K562 (cell line): ENCODE measurements around the gene GSK3B. TPM values are rescaled to one million over a fixed set of nuclear protein-coding genes. Genes with fewer than 3 reads are reported as not detected.

ENCODE experiments used
- ASH1L ChIP-seq: fragments of 450-650 bp; IDR thresholded peaks from 2 replicates; pipeline ENCODE4 v1.6.1; 2018; ENCODE audit warnings: borderline replicate concordance, mild to moderate bottlenecking, low read depth; ENCODE audit not compliant: partially characterized antibody
- BRF1 ChIP-seq: IDR thresholded peaks from 3 replicates; pipeline ENCODE4 v1.6.1; 2011; ENCODE audit warnings: borderline replicate concordance, mild to moderate bottlenecking; ENCODE audit not compliant: insufficient read length; ENCODE audit errors: extremely low read depth
- DLX4 ChIP-seq: fragments of 250-450 bp; sonication (Bioruptor Pico); IDR thresholded peaks from 2 replicates; pipeline ENCODE4 v1.6.1; 2021; ENCODE audit warnings: mild to moderate bottlenecking
- EHMT2 ChIP-seq: fragments of 450-650 bp; IDR thresholded peaks from 2 replicates; pipeline ENCODE4 v1.6.1; 2018; ENCODE audit warnings: antibody characterized with exemption
- ESRRB ChIP-seq: fragments of 250-450 bp; sonication (Bioruptor Pico); IDR thresholded peaks from 2 replicates; pipeline ENCODE4 v1.5.0; 2020; ENCODE audit warnings: mild to moderate bottlenecking, moderate library complexity, borderline replicate concordance
- HDAC1 ChIP-seq, 2 experiments: fragments of 450-650 bp; IDR thresholded peaks; 2 replicates each; pipeline ENCODE4 v1.6.1; 2016 to 2017; ENCODE audit warnings: inconsistent platforms in 1 of 2, mild to moderate bottlenecking in 1 of 2, moderate library complexity in 1 of 2
- HSF4 ChIP-seq: fragments of 250-450 bp; sonication (Bioruptor Pico); IDR thresholded peaks from 2 replicates; pipeline ENCODE4 v2.1.2; 2022; ENCODE audit warnings: mild to moderate bottlenecking, moderate library complexity, borderline replicate concordance
- KDM5B ChIP-seq: fragments of 200-600 bp; sonication (generic); IDR thresholded peaks from 2 replicates; pipeline ENCODE4 v1.6.1; 2012; ENCODE audit warnings: low read depth, mild to moderate bottlenecking, moderate library complexity, low read length, control low read depth, inconsistent platforms; ENCODE audit not compliant: insufficient replicate concordance
- NFXL1 ChIP-seq: fragments of 450-650 bp; formaldehyde crosslinking; IDR thresholded peaks from 2 replicates; pipeline ENCODE4 v1.4.0; 2021; ENCODE audit warnings: mild to moderate bottlenecking
- PTRF ChIP-seq: fragments of 450-650 bp; IDR thresholded peaks from 2 replicates; pipeline ENCODE4 v1.6.1; 2016; ENCODE audit warnings: mild to moderate bottlenecking, missing genetic modification characterization, missing compliant biosample characterization
- SAFB ChIP-seq: fragments of 200-400 bp; formaldehyde crosslinking; IDR thresholded peaks from 2 replicates; pipeline ENCODE4 v1.6.1; 2017; ENCODE audit warnings: low read depth, low read length, borderline replicate concordance
- ZFPM2 ChIP-seq: fragments of 250-450 bp; sonication (Bioruptor Pico); IDR thresholded peaks from 2 replicates; pipeline ENCODE4 v1.5.1; 2022; ENCODE audit warnings: mild to moderate bottlenecking
- ZNF146 ChIP-seq: IDR thresholded peaks from one replicate; pipeline ENCODE4 v1.6.1; 2018; ENCODE audit warnings: missing compliant biosample characterization; ENCODE audit not compliant: unreplicated experiment
- ZNF174 ChIP-seq: fragments of 250-450 bp; sonication (Bioruptor Pico); IDR thresholded peaks from 2 replicates; pipeline ENCODE4 v1.4.0; 2020; ENCODE audit warnings: mild to moderate bottlenecking
- ZNF354B ChIP-seq: fragments of 250-450 bp; sonication (Bioruptor Pico); IDR thresholded peaks from 2 replicates; pipeline ENCODE4 v1.4.0; 2020
- ZNF76 ChIP-seq: fragments of 250-450 bp; sonication (Bioruptor Pico); IDR thresholded peaks from 2 replicates; pipeline ENCODE4 v1.4.0; 2020; ENCODE audit warnings: mild to moderate bottlenecking, moderate library complexity, borderline replicate concordance
- polyA plus RNA-seq, 8 experiments: library from polyadenylated mRNA; depleted of rRNA in 4 of 8; stranded (reverse) in 5 of 8; unstranded in 3 of 8; fragments of >200 nt; fragmentation: Nextera tagmentation in 2 of 8; fragmentation: Illumina TruSeq in 1 of 8; extraction: Ambion mirVana in 2 of 8; extraction: Trizol in 1 of 8; gene quantifications; 2 replicates each; pipeline versions ENCODE4 v1.2.1 to v1.2.3, GENCODE V29; 2011 to 2014; ENCODE audit warnings: inconsistent platforms in 1 of 8, missing spikeins in 1 of 8
- total RNA-seq, 7 experiments: library from RNA; depleted of rRNA in 6 of 7; stranded (reverse); fragments of >200 nt in 6 of 7; fragmentation: Illumina TruSeq in 2 of 7; extraction: Trizol in 2 of 7; gene quantifications; 2 replicates each; pipeline versions ENCODE4 v1.2.1 to v1.2.3, GENCODE V29; 2011 to 2021; ENCODE audit warnings: low replicate concordance in 1 of 7
- TF ChIP-seq, protein P1 (sequence below): IDR thresholded peaks from 2 replicates; pipeline ENCODE4 v1.6.1; 2011; ENCODE audit warnings: borderline replicate concordance, low read depth, mild to moderate bottlenecking, moderate library complexity, low read length; ENCODE audit not compliant: insufficient read depth, poor library complexity, severe bottlenecking
- TF ChIP-seq, protein P2 (sequence below), 2 experiments: fragments of 250-450 bp in 1 of 2; fragments of 450-650 bp in 1 of 2; sonication (Bioruptor Pico) in 1 of 2; IDR thresholded peaks; 2 replicates each; pipeline versions ENCODE4 v1.6.1 to v1.8.0; 2016 to 2021; ENCODE audit warnings: mild to moderate bottlenecking in 2 of 2, moderate library complexity in 2 of 2, missing compliant biosample characterization in 1 of 2, missing genetic modification characterization in 1 of 2
- TF ChIP-seq, protein P3 (sequence below), 2 experiments: fragments of 450-650 bp in 1 of 2; IDR thresholded peaks; 2 replicates each; pipeline ENCODE4 v1.6.1; 2011 to 2017; ENCODE audit warnings: low read depth in 2 of 2, antibody characterized with exemption in 1 of 2, borderline replicate concordance in 1 of 2, low read length in 1 of 2, mild to moderate bottlenecking in 1 of 2, mixed read lengths in 1 of 2; ENCODE audit not compliant: control insufficient read depth in 1 of 2

Gene GSK3B
- total and polyA plus RNA-seq, 9 of the 15 experiments (the other 6 are each of a cell fraction or from before 2014, with no cell fraction given): 4.7 to 25.0 (median 18.7) TPM

DNA sequence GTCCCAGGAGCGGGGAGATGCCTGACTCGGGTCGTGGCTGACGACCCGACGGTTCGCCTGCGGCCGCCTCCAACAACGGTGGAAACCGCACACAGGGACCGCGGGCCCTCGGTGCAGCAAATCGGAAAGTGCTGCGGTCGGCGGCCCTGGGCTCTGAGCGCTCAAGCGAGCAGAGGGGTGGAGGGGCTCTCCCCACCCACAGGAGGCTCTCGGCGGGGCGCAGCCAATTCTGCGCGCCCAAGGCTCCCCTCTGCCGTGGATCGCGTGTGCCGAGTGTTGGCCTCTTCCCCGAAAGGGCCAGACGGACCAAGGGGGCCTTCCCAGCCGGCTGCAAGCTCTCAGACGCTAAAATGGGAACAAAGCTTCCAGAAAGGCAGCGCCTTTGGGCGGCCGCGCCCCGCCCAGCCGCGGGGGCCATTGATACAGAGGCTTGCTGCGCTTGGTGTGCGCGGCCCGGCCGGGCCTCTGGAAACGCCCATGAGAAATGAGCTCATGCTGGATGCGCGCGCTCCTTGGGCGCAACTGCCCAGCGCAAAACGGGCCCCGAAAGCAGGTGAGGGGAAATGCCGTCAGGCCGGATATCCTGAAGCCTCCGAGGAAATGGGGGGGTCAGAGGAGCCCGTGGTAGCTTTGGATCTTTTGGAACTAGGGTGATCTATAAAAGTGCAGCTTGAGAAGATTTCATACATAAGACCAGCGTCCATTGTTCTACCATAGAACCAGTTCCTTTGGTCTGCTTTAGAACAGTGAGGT is 1.2 kb upstream of the GSK3B start (continued):
- TF ChIP-seq BRF1: no peak
- TF ChIP-seq DLX4 (CRISPR knock-in tag): no peak
- TF ChIP-seq, protein P1, sequence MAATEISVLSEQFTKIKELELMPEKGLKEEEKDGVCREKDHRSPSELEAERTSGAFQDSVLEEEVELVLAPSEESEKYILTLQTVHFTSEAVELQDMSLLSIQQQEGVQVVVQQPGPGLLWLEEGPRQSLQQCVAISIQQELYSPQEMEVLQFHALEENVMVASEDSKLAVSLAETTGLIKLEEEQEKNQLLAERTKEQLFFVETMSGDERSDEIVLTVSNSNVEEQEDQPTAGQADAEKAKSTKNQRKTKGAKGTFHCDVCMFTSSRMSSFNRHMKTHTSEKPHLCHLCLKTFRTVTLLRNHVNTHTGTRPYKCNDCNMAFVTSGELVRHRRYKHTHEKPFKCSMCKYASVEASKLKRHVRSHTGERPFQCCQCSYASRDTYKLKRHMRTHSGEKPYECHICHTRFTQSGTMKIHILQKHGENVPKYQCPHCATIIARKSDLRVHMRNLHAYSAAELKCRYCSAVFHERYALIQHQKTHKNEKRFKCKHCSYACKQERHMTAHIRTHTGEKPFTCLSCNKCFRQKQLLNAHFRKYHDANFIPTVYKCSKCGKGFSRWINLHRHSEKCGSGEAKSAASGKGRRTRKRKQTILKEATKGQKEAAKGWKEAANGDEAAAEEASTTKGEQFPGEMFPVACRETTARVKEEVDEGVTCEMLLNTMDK: no peak
- TF ChIP-seq NFXL1 (CRISPR knock-in tag): no peak
- no peak for TF ChIP-seq EHMT2
- TF ChIP-seq ZNF146 (CRISPR knock-in tag): no peak
- no peak for TF ChIP-seq ASH1L
- no peak for TF ChIP-seq ZFPM2 (CRISPR knock-in tag)
- TF ChIP-seq, protein P2, sequence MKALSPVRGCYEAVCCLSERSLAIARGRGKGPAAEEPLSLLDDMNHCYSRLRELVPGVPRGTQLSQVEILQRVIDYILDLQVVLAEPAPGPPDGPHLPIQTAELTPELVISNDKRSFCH (CRISPR knock-in tag; IDR thresholded peaks at IDR 0.05): no peak
- TF ChIP-seq, protein P2 (tag; IDR thresholded peaks at IDR 0.05): no peak
- TF ChIP-seq ZNF76 (CRISPR knock-in tag): no peak
- TF ChIP-seq ZNF174 (CRISPR knock-in tag): no peak
- peak in 1 of 2 experiments; percentile 48; a peak in 2 of 4 replicates for TF ChIP-seq HDAC1 (IDR thresholded peaks at IDR 0.05)
- TF ChIP-seq SAFB: no peak
- no peak for TF ChIP-seq HSF4 (CRISPR knock-in tag)
- TF ChIP-seq ESRRB (CRISPR knock-in tag): no peak
- TF ChIP-seq KDM5B: peak; percentile 86
- TF ChIP-seq, protein P3, sequence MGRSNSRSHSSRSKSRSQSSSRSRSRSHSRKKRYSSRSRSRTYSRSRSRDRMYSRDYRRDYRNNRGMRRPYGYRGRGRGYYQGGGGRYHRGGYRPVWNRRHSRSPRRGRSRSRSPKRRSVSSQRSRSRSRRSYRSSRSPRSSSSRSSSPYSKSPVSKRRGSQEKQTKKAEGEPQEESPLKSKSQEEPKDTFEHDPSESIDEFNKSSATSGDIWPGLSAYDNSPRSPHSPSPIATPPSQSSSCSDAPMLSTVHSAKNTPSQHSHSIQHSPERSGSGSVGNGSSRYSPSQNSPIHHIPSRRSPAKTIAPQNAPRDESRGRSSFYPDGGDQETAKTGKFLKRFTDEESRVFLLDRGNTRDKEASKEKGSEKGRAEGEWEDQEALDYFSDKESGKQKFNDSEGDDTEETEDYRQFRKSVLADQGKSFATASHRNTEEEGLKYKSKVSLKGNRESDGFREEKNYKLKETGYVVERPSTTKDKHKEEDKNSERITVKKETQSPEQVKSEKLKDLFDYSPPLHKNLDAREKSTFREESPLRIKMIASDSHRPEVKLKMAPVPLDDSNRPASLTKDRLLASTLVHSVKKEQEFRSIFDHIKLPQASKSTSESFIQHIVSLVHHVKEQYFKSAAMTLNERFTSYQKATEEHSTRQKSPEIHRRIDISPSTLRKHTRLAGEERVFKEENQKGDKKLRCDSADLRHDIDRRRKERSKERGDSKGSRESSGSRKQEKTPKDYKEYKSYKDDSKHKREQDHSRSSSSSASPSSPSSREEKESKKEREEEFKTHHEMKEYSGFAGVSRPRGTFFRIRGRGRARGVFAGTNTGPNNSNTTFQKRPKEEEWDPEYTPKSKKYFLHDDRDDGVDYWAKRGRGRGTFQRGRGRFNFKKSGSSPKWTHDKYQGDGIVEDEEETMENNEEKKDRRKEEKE (IDR thresholded peaks at IDR 0.05; ENCODE audit: borderline replicate concordance in 1 of 2, control insufficient read depth in 1 of 2, low read depth in 2 of 2, low read length in 1 of 2): no peak
- no peak for TF ChIP-seq ZNF354B (CRISPR knock-in tag)
- no peak for TF ChIP-seq PTRF (tag)
